GM12878 (cell line): ENCODE measurements around the gene SIRT3. TPM values are rescaled to one million over a fixed set of nuclear protein-coding genes. Genes with fewer than 3 reads are reported as not detected.

ENCODE experiments used
- ATAC-seq: fragments of 200-7000 bp; cut with Tn5 transposase; 3 replicates; pipeline ENCODE4 v1.9.1; 2020; ENCODE audit warnings: mild to moderate bottlenecking, moderate library complexity
- Bru-seq: library from RNA; stranded (reverse); fragments of 400-500 nt; gene quantifications from one replicate; lab custom pipeline; 2021; lab: Mats Ljungman, UMichigan
- BruChase-seq, 2 experiments: library from RNA; stranded (reverse); fragments of 400-500 nt; gene quantifications; one replicate each; lab custom pipeline; 2021; lab: Mats Ljungman, UMichigan
- BruUV-seq: library from RNA; stranded (reverse); fragments of 400-500 nt; replicated peaks from 2 replicates; lab custom pipeline; 2021; lab: Mats Ljungman, UMichigan
- CTCF ChIA-PET: fragments of 300-600 bp; sonication (Branson Sonifier 250); formaldehyde crosslinking; extraction: SDS; loops from one replicate; lab custom pipeline; 2021; ENCODE audit warnings: inconsistent platforms; lab: Yijun Ruan, JAX
- POLR2A ChIA-PET: fragments of 350-600 bp; formaldehyde crosslinking; extraction: SDS; loops from one replicate; lab custom pipeline; 2021; ENCODE audit warnings: inconsistent platforms; lab: Charles Lee
- RAD21 ChIA-PET: fragments of 300-600 bp; sonication (Branson Sonifier 250); formaldehyde crosslinking; loops from one replicate; lab custom pipeline; 2023; ENCODE audit warnings: antibody characterized with exemption; ENCODE audit not compliant: unreplicated experiment; lab: Charles Lee
- SMC1A ChIA-PET: fragments of 300-600 bp; sonication (Branson Sonifier 250); formaldehyde crosslinking; loops from one replicate; lab custom pipeline; 2023; ENCODE audit not compliant: unreplicated experiment, uncharacterized antibody; lab: Charles Lee
- DNase-seq: peaks from one replicate; pipeline ENCODE4 v3.0.0-alpha.2; 2011; ENCODE audit warnings: low read depth, low spot score
- FAIRE-seq: peaks from 3 replicates; lab custom pipeline; 2011; peaks lifted over from hg19 to GRCh38; lab: Jason Lieb, UNC
- H2AFZ ChIP-seq: 2 replicates; pipeline ENCODE4 v1.6.0; 2011; ENCODE audit warnings: low read depth, low read length, control low read depth; ENCODE audit not compliant: control insufficient read depth
- H3K27ac ChIP-seq: 2 replicates; pipeline ENCODE4 v1.5.1; 2011; ENCODE audit warnings: control low read depth; ENCODE audit not compliant: control insufficient read depth, insufficient read depth
- H3K27me3 ChIP-seq, 2 experiments: replicated peaks in 1 of 2; 2 replicates each; pipeline versions ENCODE4 v1.6.0 to v1.6.1; 2011; ENCODE audit warnings: low read length in 1 of 2; ENCODE audit not compliant: control insufficient read depth in 2 of 2, insufficient read depth in 2 of 2
- H3K36me3 ChIP-seq, 2 experiments: 2 replicates each; pipeline ENCODE4 v1.5.1; 2011; ENCODE audit warnings: low read length in 1 of 2; ENCODE audit not compliant: control insufficient read depth in 2 of 2, insufficient read depth in 2 of 2
- H3K4me1 ChIP-seq: 2 replicates; pipeline ENCODE4 v1.6.1; 2011; ENCODE audit warnings: mild to moderate bottlenecking, low read length, moderate library complexity, mixed read lengths; ENCODE audit not compliant: control insufficient read depth, insufficient read depth
- H3K4me2 ChIP-seq: 2 replicates; pipeline ENCODE4 v1.6.0; 2011; ENCODE audit warnings: control low read depth; ENCODE audit not compliant: control insufficient read depth, insufficient read depth
- H3K4me3 ChIP-seq: fragments of 200-600 bp; sonication (generic); 2 replicates; pipeline ENCODE4 v1.5.1; 2016
- H3K79me2 ChIP-seq: 2 replicates; pipeline ENCODE4 v1.6.0; 2011; ENCODE audit warnings: low read length; ENCODE audit not compliant: control insufficient read depth, insufficient read depth
- H3K9ac ChIP-seq: 2 replicates; pipeline ENCODE4 v1.8.0; 2011; ENCODE audit warnings: low read length, control low read depth, mixed read lengths; ENCODE audit not compliant: control insufficient read depth, insufficient read depth
- H3K9me3 ChIP-seq: replicated peaks from 3 replicates; pipeline ENCODE4 v1.5.1; 2011; ENCODE audit warnings: mild to moderate bottlenecking, low read length; ENCODE audit not compliant: control insufficient read depth, insufficient read depth
- H4K20me1 ChIP-seq: 2 replicates; pipeline ENCODE4 v1.6.0; 2011; ENCODE audit not compliant: control insufficient read depth, insufficient read depth
- CREM ChIP-seq: IDR thresholded peaks from 2 replicates; pipeline ENCODE4 v1.6.1; 2014; ENCODE audit warnings: antibody characterized with exemption, low read depth
- EP300 ChIP-seq, 2 experiments: fragments of 150-350 bp in 1 of 2; IDR thresholded peaks; 2 replicates each; pipeline ENCODE4 v1.6.1; 2011 to 2012; ENCODE audit warnings: low read depth in 2 of 2, low read length in 2 of 2, borderline replicate concordance in 1 of 2, improper control_type of control experiment in 1 of 2, inconsistent platforms in 1 of 2; ENCODE audit not compliant: control insufficient read depth in 1 of 2
- FOXM1 ChIP-seq: IDR thresholded peaks from 2 replicates; pipeline ENCODE4 v1.6.1; 2012; ENCODE audit warnings: low read depth, mild to moderate bottlenecking, inconsistent platforms, low read length, moderate library complexity
- GATAD2B ChIP-seq: fragments of 450-650 bp; conservative IDR thresholded peaks from 2 replicates; pipeline ENCODE4 v1.6.1; 2017; ENCODE audit warnings: low read depth, mild to moderate bottlenecking, moderate library complexity
- LARP7 ChIP-seq: fragments of 450-650 bp; IDR thresholded peaks from 2 replicates; pipeline ENCODE4 v1.6.1; 2017; ENCODE audit warnings: mild to moderate bottlenecking
- NBN ChIP-seq: fragments of 450-650 bp; IDR thresholded peaks from 2 replicates; pipeline ENCODE4 v1.6.1; 2016
- RB1 ChIP-seq: fragments of 450-650 bp; formaldehyde crosslinking; IDR thresholded peaks from 2 replicates; pipeline ENCODE4 v1.6.1; 2017; ENCODE audit warnings: mild to moderate bottlenecking, borderline replicate concordance
- SIX5 ChIP-seq: IDR thresholded peaks from 2 replicates; pipeline ENCODE4 v1.6.1; 2011; ENCODE audit warnings: mild to moderate bottlenecking, low read depth, low read length, moderate library complexity; ENCODE audit not compliant: severe bottlenecking
- WGBS: methylation state at CpG from one replicate; pipeline ENCODE4 v1.1.6; 2016; ENCODE audit warnings: low lambda C conversion rate; ENCODE audit not compliant: insufficient replicate concordance, insufficient coverage; ENCODE audit errors: missing lambda C conversion rate; 5-methylcytosine and 5-hydroxymethylcytosine counted together
- in situ Hi-C: fragments of 300-500 bp; cut with MboI; formaldehyde crosslinking; loops from 9 replicates; pipeline ENCODE4 v1.14.3; 2018; ENCODE audit warnings: mixed read lengths
- intact Hi-C: fragments of 100-400 bp; cut with micrococcal nuclease; formaldehyde crosslinking; loops from one replicate; pipeline ENCODE4 v1.14.2; 2022; ENCODE audit not compliant: unreplicated experiment
- long read RNA-seq, 2 experiments: library from polyadenylated mRNA; unstranded; transcript quantifications; one replicate each; pipeline ENCODE4 v2.0.0, GENCODE V29; 2019 to 2020
- polyA minus RNA-seq, 3 experiments: library from RNA; depleted of rRNA, polyadenylated mRNA; stranded (reverse); fragments of >200 nt; gene quantifications; 2 replicates each; pipeline ENCODE4 v1.2.3, GENCODE V29; 2011
- polyA plus RNA-seq, 11 experiments: library from polyadenylated mRNA; depleted of rRNA in 4 of 11; unstranded in 6 of 11; stranded (reverse) in 5 of 11; fragments of >200 nt; fragmentation: Nextera tagmentation in 4 of 11; fragmentation: Illumina TruSeq in 1 of 11; extraction: Ambion mirVana in 4 of 11; extraction: Trizol in 1 of 11; gene quantifications; 1 replicate in 1 of 11; 2 replicates in 10 of 11; pipeline versions ENCODE4 v1.2.1 to v1.2.3, GENCODE V29; 2011 to 2016; ENCODE audit warnings: inconsistent platforms in 2 of 11, missing spikeins in 2 of 11, low read depth in 1 of 11
- total RNA-seq, 4 experiments: library from RNA; depleted of rRNA in 3 of 4; stranded (reverse); fragments of >200 nt in 3 of 4; fragmentation: Illumina TruSeq in 1 of 4; extraction: Trizol in 1 of 4; gene quantifications; 2 replicates each; pipeline versions ENCODE4 v1.2.1 to v1.2.3, GENCODE V29; 2013 to 2021
- TF ChIP-seq, protein P1 (sequence below): fragments of 450-650 bp; formaldehyde crosslinking; IDR thresholded peaks from 2 replicates; pipeline ENCODE4 v1.5.0; 2022; ENCODE audit warnings: mild to moderate bottlenecking, missing genetic modification characterization
- TF ChIP-seq, protein P2 (sequence below), 3 experiments: IDR thresholded peaks in 2 of 3; conservative IDR thresholded peaks in 1 of 3; 2 replicates each; pipeline ENCODE4 v1.5.1; 2011; ENCODE audit warnings: low read depth in 3 of 3, low read length in 3 of 3, mild to moderate bottlenecking in 3 of 3, control low read depth in 2 of 3, moderate library complexity in 2 of 3, inconsistent platforms in 1 of 3, mixed read lengths in 1 of 3; ENCODE audit not compliant: control insufficient read depth in 2 of 3, insufficient read depth in 1 of 3; ENCODE audit errors: extremely low read depth in 1 of 3

Gene SIRT3
- 26.5 and 33.8 TPM in 2 replicates for total RNA-seq (2013; cell fraction: nucleolus; rRNA removed)
- 12.4 and 13.3 TPM in 2 replicates for total RNA-seq (2014; rRNA removed)
- total RNA-seq (2014; rRNA removed; fragmentation: Illumina TruSeq; extraction: Trizol), result 7.1 and 8.5 TPM in 2 replicates
- total RNA-seq (2021), result 12.9 and 15.1 TPM in 2 replicates
- polyA plus RNA-seq (2011; ENCODE audit: low read depth), result 11.2 TPM
- 15.8 and 18.8 TPM in 2 replicates for polyA plus RNA-seq (2011; rRNA removed)
- polyA plus RNA-seq (2011; cell fraction: cytosol; rRNA removed), result 26.1 and 26.7 TPM in 2 replicates
- polyA plus RNA-seq (2011; cell fraction: nucleus; rRNA removed), result 44.2 and 52.4 TPM in 2 replicates
- 21.5 and 28.2 TPM in 2 replicates for polyA plus RNA-seq (2012)
- 11.8 and 19.4 TPM in 2 replicates for polyA plus RNA-seq (2014; fragmentation: Illumina TruSeq; extraction: Trizol)
- 1 to 10 TPM in 1 of 2 experiments, under 1 TPM in 1; 0.90 to 2.8 TPM for polyA plus RNA-seq (2014; fragmentation: Nextera tagmentation; extraction: Ambion mirVana)
- 22.6 and 23.2 TPM in 2 replicates for polyA plus RNA-seq (2014; rRNA removed)
- polyA plus RNA-seq (2016; fragmentation: Nextera tagmentation; extraction: Ambion mirVana), result 10 to 100 TPM; 11.4 to 12.9 TPM
- polyA minus RNA-seq (2011; rRNA and poly(A)+ RNA removed), result 6.3 and 21.2 TPM in 2 replicates
- 2.8 and 5.7 TPM in 2 replicates for polyA minus RNA-seq (2011; cell fraction: cytosol; rRNA and poly(A)+ RNA removed)
- 10.2 and 16.3 TPM in 2 replicates for polyA minus RNA-seq (2011; cell fraction: nucleus; rRNA and poly(A)+ RNA removed)
- Bru-seq, nascent RNA, result percentile 61 among the genes with signal in this experiment
- BruChase-seq, experiment 1, labeled RNA remaining after a 6-hour chase, result percentile 61 among the genes with signal in this experiment
- percentile 59 among the genes with signal in this experiment for BruChase-seq, experiment 2, labeled RNA remaining after a 2-hour chase
- long read RNA-seq, experiment 1, partial matches to known transcripts, result 0 of 10 reads
- long read RNA-seq, experiment 1, other reads (novel, unspliced or antisense), result 3 of 10 reads
- long read RNA-seq, experiment 2, partial matches to known transcripts, result 3 of 17 reads
- long read RNA-seq, experiment 2, other reads (novel, unspliced or antisense), result 9 of 17 reads

DNA sequence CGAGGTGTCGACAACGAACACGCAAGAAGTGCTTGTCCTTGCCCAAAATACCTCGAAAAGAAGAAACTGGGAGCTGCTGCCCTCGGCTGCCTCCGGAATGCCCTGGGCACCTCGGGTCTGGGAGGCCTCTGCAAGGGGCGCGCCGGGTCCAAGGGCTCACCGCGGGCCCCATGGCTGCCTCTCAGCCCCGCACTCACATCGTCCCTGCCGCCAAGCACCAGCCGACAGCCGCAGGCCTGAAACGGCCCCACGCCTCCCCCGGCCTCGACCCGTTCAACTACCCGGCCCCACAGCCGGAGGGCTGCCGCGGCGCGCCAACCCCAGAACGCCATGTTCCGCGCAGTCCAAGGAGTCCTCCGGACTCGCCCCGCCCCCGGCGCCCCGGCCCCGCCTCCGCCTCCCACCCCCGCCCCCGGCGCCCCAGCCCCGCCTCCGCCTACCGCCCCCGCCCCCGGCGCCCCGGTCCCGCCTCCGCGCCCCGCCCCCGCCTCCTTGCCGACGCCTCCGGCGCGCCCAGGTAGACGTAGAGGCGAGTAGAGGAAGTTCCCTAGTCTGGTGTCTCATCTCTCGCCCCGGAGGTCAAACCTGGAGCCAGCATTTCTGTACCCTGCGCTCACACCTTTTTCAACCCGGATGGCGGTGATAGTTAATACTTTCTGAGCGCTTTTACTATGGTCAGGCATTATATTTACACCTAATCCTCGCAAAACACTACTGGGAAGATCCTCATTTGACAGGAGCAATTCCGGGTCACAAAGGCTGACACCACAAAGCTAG, at the start of gene SIRT3:
SIRT3 (minus strand) TSS at position 346 of the 777 bp plus-strand sequence; CDS start at position 332, 14 bp downstream.
- no peaks in the 10 kb centered on the region for H3K27me3 ChIP-seq
- H3K9ac ChIP-seq, result peak within 1 kb of the TSS; percentile 95
- BruUV-seq, result no TSS peak
- intact Hi-C loops (loop anchor here (1.0 to 2.0 kb wide), 2 partner anchors 29 to 33 kb away; partner anchors contain the start of genes BET1L and RIC8A), in situ Hi-C loops (no loop called here)
- peak within 1 kb of the TSS; percentile 80 for H3K4me3 ChIP-seq
- FAIRE-seq (peak; percentile 81), ATAC-seq (peak; percentile 93), DNase-seq (peak; percentile 42)
- no peaks in the 10 kb centered on the region for H3K4me1 ChIP-seq
- ChIA-PET RAD21 (interaction anchor here (1.0 to 2.2 kb wide), 6 partner anchors 14 to 76 kb away, joined by 3 to 15 read pairs (median 4); partner anchors contain the start of genes BET1L and RIC8A), CTCF (interaction anchor here (0.7 to 2.0 kb wide), 5 partner anchors 14 to 73 kb away, joined by 3 to 6 read pairs (median 5); partner anchors contain the start of genes BET1L and RIC8A), POLR2A (interaction anchor here (0.9 to 2.6 kb wide), 7 partner anchors 14 to 271 kb away, joined by 3 to 27 read pairs (median 4); partner anchors contain the start of genes BET1L, RIC8A and RNH1), SMC1A (interaction anchor here (1.0 to 3.8 kb wide), 6 partner anchors 14 to 119 kb away, joined by 3 to 38 read pairs (median 4); partner anchors contain the start of gene IFITM2)
- H3K27ac ChIP-seq, result peak within 1 kb of the TSS; percentile 86
- peak within 1 kb of the TSS; percentile 94 for H2AFZ ChIP-seq
- H4K20me1 ChIP-seq, result no peaks in the 10 kb centered on the region
- peaks cover 1 to 10% of the 10 kb centered on the region in 2 experiments; a peak in 1 of 4 replicates for H3K36me3 ChIP-seq
- peaks cover 38% of the 10 kb centered on the region for H3K79me2 ChIP-seq
- H3K4me2 ChIP-seq, result peak within 1 kb of the TSS; percentile 98
- WGBS, result 1% methylated on average over 37 of the region's 70 CpGs
- H3K9me3 ChIP-seq, result no peaks in the 10 kb centered on the region
- peak; percentile 13; the same call in 1 of the 2 replicates for TF ChIP-seq RB1
- peak; percentile 75 for TF ChIP-seq CREM
- peak in 1 of 2 experiments; percentile 27; a peak in 1 of 4 replicates for TF ChIP-seq EP300 (IDR thresholded peaks at IDR 0.05; ENCODE audit: borderline replicate concordance in 1 of 2, control insufficient read depth in 1 of 2, low read depth in 2 of 2, low read length in 2 of 2)
- TF ChIP-seq GATAD2B, result peak; percentile 83
- TF ChIP-seq FOXM1, result peak; percentile 53; the same call in 1 of the 2 replicates
- TF ChIP-seq, protein P1, sequence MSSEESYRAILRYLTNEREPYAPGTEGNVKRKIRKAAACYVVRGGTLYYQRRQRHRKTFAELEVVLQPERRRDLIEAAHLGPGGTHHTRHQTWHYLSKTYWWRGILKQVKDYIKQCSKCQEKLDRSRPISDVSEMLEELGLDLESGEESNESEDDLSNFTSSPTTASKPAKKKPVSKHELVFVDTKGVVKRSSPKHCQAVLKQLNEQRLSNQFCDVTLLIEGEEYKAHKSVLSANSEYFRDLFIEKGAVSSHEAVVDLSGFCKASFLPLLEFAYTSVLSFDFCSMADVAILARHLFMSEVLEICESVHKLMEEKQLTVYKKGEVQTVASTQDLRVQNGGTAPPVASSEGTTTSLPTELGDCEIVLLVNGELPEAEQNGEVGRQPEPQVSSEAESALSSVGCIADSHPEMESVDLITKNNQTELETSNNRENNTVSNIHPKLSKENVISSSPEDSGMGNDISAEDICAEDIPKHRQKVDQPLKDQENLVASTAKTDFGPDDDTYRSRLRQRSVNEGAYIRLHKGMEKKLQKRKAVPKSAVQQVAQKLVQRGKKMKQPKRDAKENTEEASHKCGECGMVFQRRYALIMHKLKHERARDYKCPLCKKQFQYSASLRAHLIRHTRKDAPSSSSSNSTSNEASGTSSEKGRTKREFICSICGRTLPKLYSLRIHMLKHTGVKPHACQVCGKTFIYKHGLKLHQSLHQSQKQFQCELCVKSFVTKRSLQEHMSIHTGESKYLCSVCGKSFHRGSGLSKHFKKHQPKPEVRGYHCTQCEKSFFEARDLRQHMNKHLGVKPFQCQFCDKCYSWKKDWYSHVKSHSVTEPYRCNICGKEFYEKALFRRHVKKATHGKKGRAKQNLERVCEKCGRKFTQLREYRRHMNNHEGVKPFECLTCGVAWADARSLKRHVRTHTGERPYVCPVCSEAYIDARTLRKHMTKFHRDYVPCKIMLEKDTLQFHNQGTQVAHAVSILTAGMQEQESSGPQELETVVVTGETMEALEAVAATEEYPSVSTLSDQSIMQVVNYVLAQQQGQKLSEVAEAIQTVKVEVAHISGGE (CRISPR knock-in tag), result peak; percentile 81; the same call in 1 of the 2 replicates
- peak; percentile 50 for TF ChIP-seq LARP7
- TF ChIP-seq, protein P2, sequence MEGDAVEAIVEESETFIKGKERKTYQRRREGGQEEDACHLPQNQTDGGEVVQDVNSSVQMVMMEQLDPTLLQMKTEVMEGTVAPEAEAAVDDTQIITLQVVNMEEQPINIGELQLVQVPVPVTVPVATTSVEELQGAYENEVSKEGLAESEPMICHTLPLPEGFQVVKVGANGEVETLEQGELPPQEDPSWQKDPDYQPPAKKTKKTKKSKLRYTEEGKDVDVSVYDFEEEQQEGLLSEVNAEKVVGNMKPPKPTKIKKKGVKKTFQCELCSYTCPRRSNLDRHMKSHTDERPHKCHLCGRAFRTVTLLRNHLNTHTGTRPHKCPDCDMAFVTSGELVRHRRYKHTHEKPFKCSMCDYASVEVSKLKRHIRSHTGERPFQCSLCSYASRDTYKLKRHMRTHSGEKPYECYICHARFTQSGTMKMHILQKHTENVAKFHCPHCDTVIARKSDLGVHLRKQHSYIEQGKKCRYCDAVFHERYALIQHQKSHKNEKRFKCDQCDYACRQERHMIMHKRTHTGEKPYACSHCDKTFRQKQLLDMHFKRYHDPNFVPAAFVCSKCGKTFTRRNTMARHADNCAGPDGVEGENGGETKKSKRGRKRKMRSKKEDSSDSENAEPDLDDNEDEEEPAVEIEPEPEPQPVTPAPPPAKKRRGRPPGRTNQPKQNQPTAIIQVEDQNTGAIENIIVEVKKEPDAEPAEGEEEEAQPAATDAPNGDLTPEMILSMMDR (IDR thresholded peaks at IDR 0.05 in 2 of 3, conservative IDR thresholded peaks at IDR 0.05 in 1 of 3; ENCODE audit: control insufficient read depth in 2 of 3, extremely low read depth in 1 of 3, insufficient read depth in 1 of 3, low read depth in 3 of 3, low read length in 3 of 3), result peak in 1 of 3 experiments; percentile 20; a peak in 1 of 6 replicates
- TF ChIP-seq NBN, result peak; percentile 84
- TF ChIP-seq SIX5, result peak; percentile 8
